Progenitor cell of endocrine pancreas (in vitro differentiated cells): Measurements from ENCODE around the gene MMP13. TPM values are rescaled to one million over a fixed set of nuclear protein-coding genes. Genes with fewer than 3 reads are reported as not detected.

Experiments used
- DNase-seq: peaks from one replicate; pipeline ENCODE4 v3.0.0; 2021; ENCODE audit warnings: low spot score; ENCODE audit not compliant: unreplicated experiment
- H3K27ac Mint-ChIP-seq: 2 replicates; pipeline ENCODE4 v1.8.0; 2021; ENCODE audit warnings: mild to moderate bottlenecking, moderate library complexity, mixed read lengths
- H3K27me3 Mint-ChIP-seq: 2 replicates; pipeline ENCODE4 v1.8.0; 2021; ENCODE audit warnings: mixed read lengths
- H3K36me3 Mint-ChIP-seq: 2 replicates; pipeline ENCODE4 v1.8.0; 2022; ENCODE audit warnings: mixed read lengths; ENCODE audit not compliant: insufficient read depth
- H3K4me1 Mint-ChIP-seq: 2 replicates; pipeline ENCODE4 v1.8.0; 2021; ENCODE audit warnings: low read depth, mixed read lengths
- H3K4me3 Mint-ChIP-seq: 2 replicates; pipeline ENCODE4 v1.8.0; 2021; ENCODE audit warnings: low read depth, mild to moderate bottlenecking, moderate library complexity, mixed read lengths
- H3K9me3 Mint-ChIP-seq: 2 replicates; pipeline ENCODE4 v1.8.0; 2021; ENCODE audit warnings: low read depth, mixed read lengths
- CTCF ChIP-seq: fragments of 200-600 bp; sonication (generic); IDR thresholded peaks from one replicate; pipeline ENCODE4 v1.5.0; 2021; ENCODE audit warnings: antibody characterized with exemption, mild to moderate bottlenecking; ENCODE audit not compliant: unreplicated experiment
- total RNA-seq: library from RNA; stranded (reverse); gene quantifications from 2 replicates; pipeline ENCODE4 v1.2.1, GENCODE V29; 2021

The MMP13 gene
- total RNA-seq, 1 donor from 2014 or later = not detected

- Mint-ChIP-seq H3K36me3 (peaks cover 2% of the 10 kb centered on the region), H3K9me3 (peaks cover 7% of the 10 kb centered on the region), H3K4me1 (no peaks in the 10 kb centered on the region), H3K27ac (no peak overlapping the region), H3K4me3 (no peak overlapping the region), H3K27me3 (no peaks in the 10 kb centered on the region)
- TF ChIP-seq CTCF = no peak
- DNase-seq = no peak
Observed at GRCh38 chr11:102900346-102900745, 55.2 kb downstream of the MMP13 start.

Other genes with a start within 250 kb of the MMP13 start
- gene MMP27, start 250.0 kb downstream of the MMP13 start, total RNA-seq = not detected in 2 replicates
- gene MMP8, start 230.8 kb downstream of the MMP13 start, total RNA-seq = not detected in 2 replicates
- gene MMP10, start 175.1 kb downstream of the MMP13 start, total RNA-seq = 0.22 TPM in 1 of 2 replicates, not detected in the other
- 0.24 and 1.3 TPM in 2 replicates for gene MMP1, start 157.6 kb downstream of the MMP13 start, total RNA-seq
- gene MMP3, start 112.1 kb downstream of the MMP13 start, total RNA-seq = not detected in 2 replicates
- gene MMP12, start 80.8 kb downstream of the MMP13 start, total RNA-seq = not detected in 2 replicates
- 31.8 and 35.9 TPM in 2 replicates for gene DCUN1D5, start 136.4 kb upstream of the MMP13 start, total RNA-seq
- gene DYNC2H1, start 153.7 kb upstream of the MMP13 start, total RNA-seq = 18.6 and 19.1 TPM in 2 replicates